ENCODE measurements around the gene LCN10. TPM values are rescaled to one million over a fixed set of nuclear protein-coding genes. Genes with fewer than 3 reads are reported as not detected.

The LCN10 gene
- polyA plus RNA-seq, 2 of the 4 experiments (the other 2 are of a cell fraction), result not detected

GRCh38 chr9:136726118-136726517, 16.6 kb downstream of the LCN10 start:
- CTCF ChIA-PET, result interaction anchor here (0.6 to 2.3 kb wide), 5 partner anchors 15 to 268 kb away, joined by 3 to 9 read pairs (median 4); no protein-coding TSS in a partner anchor
- POLR2A ChIA-PET, result interaction anchor here (0.9 to 2.7 kb wide), 3 partner anchors 10 to 81 kb away, joined by 3 to 30 read pairs (median 4); partner anchors contain the start of gene DIPK1B
- WGBS (ENCODE audit: missing lambda C conversion rate), result 34% methylated on average over 16 of the region's 16 CpGs

GRCh38 chr9:136725612-136726011, 17.1 kb downstream of the LCN10 start:
- POLR2A ChIA-PET, result no interaction called here
- TF ChIP-seq RNF2 (IDR thresholded peaks at IDR 0.05; ENCODE audit: borderline replicate concordance, low read depth) (no peak), NPAS2 (CRISPR knock-in tag; IDR thresholded peaks at IDR 0.05; ENCODE audit: borderline replicate concordance) (no peak), POLR2AphosphoS2 (conservative IDR thresholded peaks at IDR 0.05; ENCODE audit: low read length) (no peak), ELK1 (IDR thresholded peaks at IDR 0.05; ENCODE audit: low read depth, low read length) (no peak), CHD2 (IDR thresholded peaks at IDR 0.05; ENCODE audit: low read length, partially characterized antibody) (no peak), POLR2A (IDR thresholded peaks at IDR 0.05; ENCODE audit: low read length) (no peak), HOXB13 (CRISPR knock-in tag; IDR thresholded peaks at IDR 0.05; ENCODE audit: low read depth) (no peak), CBX8 (IDR thresholded peaks at IDR 0.05) (no peak), HOXB5 (CRISPR knock-in tag; IDR thresholded peaks at IDR 0.05) (no peak), CTCF (IDR thresholded peaks at IDR 0.05) (no peak), ESRRA (IDR thresholded peaks at IDR 0.05; ENCODE audit: borderline replicate concordance, low read length) (no peak), EP300 (IDR thresholded peaks at IDR 0.05) (no peak), HOXA7 (CRISPR knock-in tag; IDR thresholded peaks at IDR 0.05) (no peak), MAX (IDR thresholded peaks at IDR 0.05) (no peak), RARB (CRISPR knock-in tag; IDR thresholded peaks at IDR 0.05) (no peak), RCOR1 (IDR thresholded peaks at IDR 0.05; ENCODE audit: low read depth, low read length) (no peak), MYC (IDR thresholded peaks at IDR 0.05; ENCODE audit: borderline replicate concordance, low read length) (no peak), KDM5A (IDR thresholded peaks at IDR 0.05) (no peak), PHF8 (IDR thresholded peaks at IDR 0.05; ENCODE audit: borderline replicate concordance, low read depth) (no peak)
- WGBS (ENCODE audit: missing lambda C conversion rate), result 67% methylated on average over 9 of the region's 10 CpGs
- CTCF ChIA-PET, result interaction anchor here (0.6 to 1.0 kb wide), 4 partner anchors 16 to 268 kb away, joined by 3 to 4 read pairs (median 4); no protein-coding TSS in a partner anchor
- peak overlapping the region; percentile 97 for H3K4me2 ChIP-seq
- H3K4me3 ChIP-seq, result peak overlapping the region; percentile 91
- ATAC-seq, result no peak
- H3K4me1 ChIP-seq, result peaks cover 65% of the 10 kb centered on the region
- H3K9me3 ChIP-seq, result no peaks in the 10 kb centered on the region
- FAIRE-seq, result no peak
- peak overlapping the region in 1 of 2 experiments; percentile 99; a peak in 2 of 6 replicates for H3K27ac ChIP-seq
- no peak for DNase-seq (ENCODE audit: low read depth in 1 of 2, low spot score in 1 of 2)

More at GRCh38 chr9:136726118-136726517, 16.6 kb downstream of the LCN10 start:
- DNase-seq (ENCODE audit: low read depth in 1 of 2, low spot score in 1 of 2) (no peak), ATAC-seq (no peak), FAIRE-seq (no peak)
- Histone ChIP-seq H3K9me3 (no peaks in the 10 kb centered on the region), H3K4me3 (peak overlapping the region; percentile 91), H3K27ac (peak overlapping the region; percentile 99 to 100), H3K4me2 (peak overlapping the region; percentile 97), H3K4me1 (peaks cover 60% of the 10 kb centered on the region)
- TF ChIP-seq ESRRA (IDR thresholded peaks at IDR 0.05; ENCODE audit: borderline replicate concordance, low read length), result no peak
- TF ChIP-seq RAD21 (conservative IDR thresholded peaks at IDR 0.05 in 1 of 2, IDR thresholded peaks at IDR 0.05 in 1 of 2), result no peak
- no peak for TF ChIP-seq NPAS2 (CRISPR knock-in tag; IDR thresholded peaks at IDR 0.05; ENCODE audit: borderline replicate concordance)
- no peak for TF ChIP-seq HOXB13 (CRISPR knock-in tag; IDR thresholded peaks at IDR 0.05; ENCODE audit: low read depth)
- TF ChIP-seq POLR2A (IDR thresholded peaks at IDR 0.05; ENCODE audit: low read length), result no peak
- no peak for TF ChIP-seq JUN (IDR thresholded peaks at IDR 0.05)
- TF ChIP-seq TP53 (CRISPR knock-in tag; IDR thresholded peaks at IDR 0.05), result no peak
- no peak for TF ChIP-seq USF2 (IDR thresholded peaks at IDR 0.05)
- TF ChIP-seq CHD4 (IDR thresholded peaks at IDR 0.05; ENCODE audit: borderline replicate concordance), result no peak
- no peak for TF ChIP-seq FOXS1 (CRISPR knock-in tag; IDR thresholded peaks at IDR 0.05)
- TF ChIP-seq BHLHE40 (IDR thresholded peaks at IDR 0.05; ENCODE audit: low read depth, low read length), result no peak
- no peak for TF ChIP-seq CHD2 (IDR thresholded peaks at IDR 0.05; ENCODE audit: low read length, partially characterized antibody)
- no peak for TF ChIP-seq MYC (IDR thresholded peaks at IDR 0.05; ENCODE audit: borderline replicate concordance, low read length)
- TF ChIP-seq ZNF302 (CRISPR knock-in tag; IDR thresholded peaks at IDR 0.05), result no peak
- no peak for TF ChIP-seq CBX8 (IDR thresholded peaks at IDR 0.05)

Data from A549 (cell line).